ENCODE measurements around the gene NABP1.
"Not testable (repeated sequence)": the region's sequence is repeated elsewhere in the genome, so short reads cannot be mapped to it uniquely, and the experiment has no call there.

NABP1 gene

GRCh38 chr2:191643429-191643828 lies 34.5 kb upstream of the NABP1 start:
- Histone ChIP-seq H2AFZ (ENCODE audit: low read depth, low read length) (no peak overlapping the region), H3K9me3 (ENCODE audit: insufficient read depth, low read length) (no peaks in the 10 kb centered on the region), H3K4me1 (ENCODE audit: low read length) (peaks cover 70% of the 10 kb centered on the region), H3K27me3 (ENCODE audit: low read depth, low read length) (no peaks in the 10 kb centered on the region), H3K79me2 (ENCODE audit: low read length) (no peaks in the 10 kb centered on the region), H4K20me1 (ENCODE audit: insufficient read depth, low read length) (no peaks in the 10 kb centered on the region), H3K9ac (ENCODE audit: low read length) (no peak overlapping the region), H3K4me2 (ENCODE audit: low read length) (no peak overlapping the region), H3K27ac (ENCODE audit: low read length) (no peak overlapping the region), H3K36me3 (replicated peaks; ENCODE audit: low read depth, low read length) (no peaks in the 10 kb centered on the region), H3K4me3 (ENCODE audit: low read length) (no peak overlapping the region)
- no peak for TF ChIP-seq CTCF (IDR thresholded peaks at IDR 0.05; ENCODE audit: low read depth, low read length)
- no peak for TF ChIP-seq EZH2phosphoT487 (IDR thresholded peaks at IDR 0.05; ENCODE audit: low read depth)

- H3K9ac ChIP-seq (ENCODE audit: low read length); H3K27ac ChIP-seq (ENCODE audit: low read length); H3K79me2 ChIP-seq (ENCODE audit: low read length); H2AFZ ChIP-seq (ENCODE audit: low read depth, low read length); H4K20me1 ChIP-seq (ENCODE audit: insufficient read depth, low read length); H3K4me3 ChIP-seq (ENCODE audit: low read length); H3K4me2 ChIP-seq (ENCODE audit: low read length); H3K36me3 ChIP-seq (replicated peaks; ENCODE audit: low read depth, low read length); H3K9me3 ChIP-seq (ENCODE audit: insufficient read depth, low read length); H3K27me3 ChIP-seq (ENCODE audit: low read depth, low read length): not testable (repeated sequence)
- H3K4me1 ChIP-seq (ENCODE audit: low read length), result peaks cover 64% of the 10 kb centered on the region
These were observed 33.3 kb upstream of the NABP1 start for GRCh38 chr2:191644613-191645012.

GRCh38 chr2:191645032-191645431 lies 32.9 kb upstream of the NABP1 start:
- Histone ChIP-seq H3K36me3 (replicated peaks; ENCODE audit: low read depth, low read length) (no peaks in the 10 kb centered on the region), H3K79me2 (ENCODE audit: low read length) (no peaks in the 10 kb centered on the region), H2AFZ (ENCODE audit: low read depth, low read length) (no peak overlapping the region), H4K20me1 (ENCODE audit: insufficient read depth, low read length) (no peaks in the 10 kb centered on the region), H3K9me3 (ENCODE audit: insufficient read depth, low read length) (no peaks in the 10 kb centered on the region), H3K4me3 (ENCODE audit: low read length) (no peak overlapping the region), H3K9ac (ENCODE audit: low read length) (no peak overlapping the region), H3K4me1 (ENCODE audit: low read length) (peaks cover 65% of the 10 kb centered on the region), H3K27ac (ENCODE audit: low read length) (no peak overlapping the region), H3K4me2 (ENCODE audit: low read length) (no peak overlapping the region), H3K27me3 (ENCODE audit: low read depth, low read length) (no peaks in the 10 kb centered on the region)
- TF ChIP-seq CTCF (IDR thresholded peaks at IDR 0.05; ENCODE audit: low read depth, low read length), result no peak
- no peak for TF ChIP-seq EZH2phosphoT487 (IDR thresholded peaks at IDR 0.05; ENCODE audit: low read depth)

- Histone ChIP-seq H3K36me3 (replicated peaks; ENCODE audit: low read depth, low read length) (no peaks in the 10 kb centered on the region), H3K27ac (ENCODE audit: low read length) (no peak overlapping the region), H3K4me1 (ENCODE audit: low read length) (peaks cover 66% of the 10 kb centered on the region), H4K20me1 (ENCODE audit: insufficient read depth, low read length) (no peaks in the 10 kb centered on the region), H3K4me3 (ENCODE audit: low read length) (no peak overlapping the region), H3K27me3 (ENCODE audit: low read depth, low read length) (no peaks in the 10 kb centered on the region), H3K79me2 (ENCODE audit: low read length) (no peaks in the 10 kb centered on the region), H3K9me3 (ENCODE audit: insufficient read depth, low read length) (no peaks in the 10 kb centered on the region), H2AFZ (ENCODE audit: low read depth, low read length) (no peak overlapping the region), H3K4me2 (ENCODE audit: low read length) (no peak overlapping the region), H3K9ac (ENCODE audit: low read length) (no peak overlapping the region)
- no peak for TF ChIP-seq EZH2phosphoT487 (IDR thresholded peaks at IDR 0.05; ENCODE audit: low read depth)
- no peak for TF ChIP-seq CTCF (IDR thresholded peaks at IDR 0.05; ENCODE audit: low read depth, low read length)
These were observed 32.3 kb upstream of the NABP1 start for GRCh38 chr2:191645434-191646162.

Measured in OCI-LY3 (cell line).